Right atrium auricular region (tissue), 2 donors: ENCODE data around the gene TRNT1. TPM values are rescaled to one million over a fixed set of nuclear protein-coding genes. Genes with fewer than 3 reads are reported as not detected.

ENCODE experiments used
- DNase-seq: peaks from one replicate; pipeline ENCODE4 v3.0.0-alpha.2; 2019; ENCODE audit warnings: low spot score
- H3K27ac ChIP-seq, 2 donors: fragments of 200-600 bp; sonication (generic); 1 replicate in 1 of 2; 2 replicates in 1 of 2; pipeline ENCODE4 v1.5.1; 2016 to 2019
- H3K27me3 ChIP-seq, 2 donors: fragments of 200-600 bp; sonication (generic); one replicate each; pipeline versions ENCODE4 v1.5.1 to v1.6.0; 2017 to 2019
- H3K36me3 ChIP-seq: fragments of 200-600 bp; sonication (generic); one replicate; pipeline ENCODE4 v1.5.1; 2016
- H3K4me1 ChIP-seq, 2 donors: fragments of 200-600 bp; sonication (generic); one replicate each; pipeline versions ENCODE4 v1.5.1 to v1.6.0; 2017 to 2019
- H3K4me3 ChIP-seq, 2 donors: fragments of 200-600 bp; sonication (generic); 1 replicate in 1 of 2; 2 replicates in 1 of 2; pipeline ENCODE4 v1.5.1; 2017 to 2019; ENCODE audit warnings: mild to moderate bottlenecking in 1 of 2, moderate library complexity in 1 of 2
- H3K9me3 ChIP-seq, 2 donors: fragments of 200-600 bp; sonication (generic); one replicate each; pipeline ENCODE4 v1.5.1; 2019
- total RNA-seq, 2 donors: library from RNA; depleted of rRNA; stranded (reverse); fragments of >200 nt; gene quantifications; one replicate each; pipeline ENCODE4 v1.1.0, GENCODE V29; 2016
- TF ChIP-seq, protein P1 (sequence below), 2 donors: fragments of 200-600 bp; sonication (generic); IDR thresholded peaks; one replicate each; pipeline ENCODE4 v1.5.1; 2019; ENCODE audit warnings: antibody characterized with exemption in 2 of 2

The TRNT1 gene
- total RNA-seq, 2 donors from 2014 or later: 5.8 to 7.9 TPM

DNA sequence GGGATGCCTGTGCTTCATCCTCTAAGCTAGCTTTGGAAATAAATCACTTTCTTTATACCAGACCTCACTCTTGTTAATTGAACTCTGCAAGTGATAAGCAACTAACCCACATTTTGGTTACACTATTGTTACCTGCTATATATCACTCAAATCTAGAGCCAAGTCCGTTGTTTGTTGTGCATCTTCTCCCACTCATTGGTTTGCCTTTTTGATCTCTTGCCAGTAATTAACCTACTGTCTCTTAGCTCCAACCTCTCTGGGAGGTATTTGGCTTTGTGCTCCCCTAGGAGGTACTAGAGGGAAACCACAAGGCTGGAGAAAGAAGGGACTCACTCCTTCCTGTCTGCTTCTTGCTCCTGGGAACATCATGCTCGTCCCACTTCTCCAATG lies 65.5 kb downstream of the TRNT1 start:
- H3K4me3 ChIP-seq: no peak overlapping the region
- H3K36me3 ChIP-seq: no peaks in the 10 kb centered on the region
- no peak overlapping the region for H3K27ac ChIP-seq
- H3K27me3 ChIP-seq: no peaks in the 10 kb centered on the region
- peaks cover 0 to 2% of the 10 kb centered on the region in 2 donors for H3K9me3 ChIP-seq
- no peak for DNase-seq
- TF ChIP-seq, protein P1, sequence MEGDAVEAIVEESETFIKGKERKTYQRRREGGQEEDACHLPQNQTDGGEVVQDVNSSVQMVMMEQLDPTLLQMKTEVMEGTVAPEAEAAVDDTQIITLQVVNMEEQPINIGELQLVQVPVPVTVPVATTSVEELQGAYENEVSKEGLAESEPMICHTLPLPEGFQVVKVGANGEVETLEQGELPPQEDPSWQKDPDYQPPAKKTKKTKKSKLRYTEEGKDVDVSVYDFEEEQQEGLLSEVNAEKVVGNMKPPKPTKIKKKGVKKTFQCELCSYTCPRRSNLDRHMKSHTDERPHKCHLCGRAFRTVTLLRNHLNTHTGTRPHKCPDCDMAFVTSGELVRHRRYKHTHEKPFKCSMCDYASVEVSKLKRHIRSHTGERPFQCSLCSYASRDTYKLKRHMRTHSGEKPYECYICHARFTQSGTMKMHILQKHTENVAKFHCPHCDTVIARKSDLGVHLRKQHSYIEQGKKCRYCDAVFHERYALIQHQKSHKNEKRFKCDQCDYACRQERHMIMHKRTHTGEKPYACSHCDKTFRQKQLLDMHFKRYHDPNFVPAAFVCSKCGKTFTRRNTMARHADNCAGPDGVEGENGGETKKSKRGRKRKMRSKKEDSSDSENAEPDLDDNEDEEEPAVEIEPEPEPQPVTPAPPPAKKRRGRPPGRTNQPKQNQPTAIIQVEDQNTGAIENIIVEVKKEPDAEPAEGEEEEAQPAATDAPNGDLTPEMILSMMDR (IDR thresholded peaks at IDR 0.05): no peak
- H3K4me1 ChIP-seq: no peaks in the 10 kb centered on the region

DNA sequence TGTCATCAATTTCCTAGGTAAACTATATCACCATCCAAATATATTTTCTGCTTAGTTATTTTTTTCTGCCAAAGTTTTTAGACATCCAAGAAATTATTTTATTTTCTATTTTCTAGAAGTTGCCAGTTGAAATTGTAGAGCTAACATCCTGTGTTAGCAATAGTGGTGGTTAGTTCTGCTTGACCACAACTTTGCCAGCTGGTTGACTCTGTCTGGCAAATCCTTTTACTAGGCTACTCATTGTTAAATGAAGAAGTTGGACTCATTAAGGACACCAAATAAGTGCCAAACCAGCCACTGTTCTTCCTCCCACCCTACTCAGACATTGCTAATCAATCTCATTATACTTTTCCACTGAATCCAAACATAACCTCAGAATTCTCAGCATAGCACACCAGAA lies 68.1 kb downstream of the TRNT1 start:
- TF ChIP-seq, protein P1 (IDR thresholded peaks at IDR 0.05): no peak
- H3K27me3 ChIP-seq: no peaks in the 10 kb centered on the region
- no peak overlapping the region for H3K27ac ChIP-seq
- DNase-seq: no peak
- H3K9me3 ChIP-seq: no peaks in the 10 kb centered on the region
- H3K4me1 ChIP-seq: no peaks in the 10 kb centered on the region
- H3K4me3 ChIP-seq: no peak overlapping the region
- no peaks in the 10 kb centered on the region for H3K36me3 ChIP-seq

DNA sequence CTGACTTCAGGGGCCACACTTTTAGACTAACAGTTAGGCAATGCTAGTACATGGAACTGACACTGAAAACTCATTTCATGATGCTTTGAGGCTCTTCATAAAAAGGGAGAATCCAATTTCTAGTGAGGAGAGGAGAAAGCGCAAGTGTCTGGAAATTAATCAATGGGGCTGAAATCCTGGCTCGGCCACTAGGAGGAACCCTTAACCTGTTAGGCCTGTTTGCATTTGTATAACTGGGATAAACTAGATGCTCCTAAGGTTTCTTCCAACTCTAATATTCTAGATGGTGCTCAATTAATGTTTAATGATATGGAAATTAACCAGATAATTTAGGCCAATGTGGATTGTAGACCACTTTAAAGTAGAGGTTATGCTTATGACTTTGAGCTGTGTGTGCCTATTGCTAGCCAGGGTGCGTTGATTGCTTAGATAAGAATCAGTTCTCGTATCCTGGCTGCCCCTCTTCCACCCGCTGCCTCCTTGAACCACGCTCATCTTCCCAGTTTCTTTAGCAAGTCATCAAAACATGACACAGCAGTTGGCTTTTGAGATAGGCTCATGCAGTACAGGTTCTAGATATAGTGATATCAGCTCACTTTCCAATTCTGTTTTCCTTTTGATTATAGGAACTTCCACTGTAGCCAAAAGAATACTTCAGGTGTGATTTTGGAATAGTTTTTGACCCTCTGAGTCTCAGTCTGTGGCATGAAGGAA lies 69.6 kb downstream of the TRNT1 start:
- Histone ChIP-seq H3K27me3 (no peaks in the 10 kb centered on the region), H3K4me1 (no peaks in the 10 kb centered on the region), H3K4me3 (no peak overlapping the region), H3K27ac (no peak overlapping the region), H3K9me3 (no peaks in the 10 kb centered on the region), H3K36me3 (no peaks in the 10 kb centered on the region)
- no peak for DNase-seq
- TF ChIP-seq, protein P1 (IDR thresholded peaks at IDR 0.05): peak in 1 of 2 donors; percentile 48

Other genes with a start within 250 kb of the TRNT1 start
- 1 to 10 TPM in 1 of 2 donors, under 1 TPM in 1; 0.51 to 2.6 TPM for gene IL5RA, start 16.6 kb upstream of the TRNT1 start, total RNA-seq
- gene CRBN, start 52.8 kb downstream of the TRNT1 start, total RNA-seq: 10 to 100 TPM; 37.3 to 37.5 TPM